K562 (cell line): ENCODE measurements around the gene KAZALD1. TPM values are rescaled to one million over a fixed set of nuclear protein-coding genes. Genes with fewer than 3 reads are reported as not detected.

ENCODE experiments used
- DPF2 ChIP-seq: fragments of 450-650 bp; IDR thresholded peaks from 2 replicates; pipeline ENCODE4 v1.6.1; 2016
- ETV5 ChIP-seq: sonication (generic); formaldehyde crosslinking; IDR thresholded peaks from 2 replicates; pipeline ENCODE4 v1.4.0; 2020; ENCODE audit warnings: low read depth, mild to moderate bottlenecking, missing genetic modification reagents
- EZH2 ChIP-seq: IDR thresholded peaks from 2 replicates; pipeline ENCODE4 v1.6.1; 2012; ENCODE audit warnings: low read depth, mild to moderate bottlenecking, inconsistent platforms, low read length, borderline replicate concordance
- GABPA ChIP-seq: fragments of 200-800 bp; sonication (Bioruptor generic); conservative IDR thresholded peaks from 2 replicates; pipeline ENCODE4 v1.6.1; 2016; ENCODE audit warnings: low read depth, missing genetic modification characterization, missing compliant biosample characterization
- KLF13 ChIP-seq: fragments of 450-650 bp; IDR thresholded peaks from 2 replicates; pipeline ENCODE4 v1.6.1; 2016; ENCODE audit warnings: missing genetic modification characterization, low read depth, mild to moderate bottlenecking, missing compliant biosample characterization, moderate library complexity, borderline replicate concordance
- ZBTB7A ChIP-seq: IDR thresholded peaks from 2 replicates; pipeline ENCODE4 v1.6.1; 2011; ENCODE audit warnings: low read depth, mild to moderate bottlenecking, low read length, moderate library complexity, borderline replicate concordance; ENCODE audit not compliant: control insufficient read depth
- polyA plus RNA-seq, 8 experiments: library from polyadenylated mRNA; depleted of rRNA in 4 of 8; stranded (reverse) in 5 of 8; unstranded in 3 of 8; fragments of >200 nt; fragmentation: Nextera tagmentation in 2 of 8; fragmentation: Illumina TruSeq in 1 of 8; extraction: Ambion mirVana in 2 of 8; extraction: Trizol in 1 of 8; gene quantifications; 2 replicates each; pipeline versions ENCODE4 v1.2.1 to v1.2.3, GENCODE V29; 2011 to 2014; ENCODE audit warnings: inconsistent platforms in 1 of 8, missing spikeins in 1 of 8
- total RNA-seq, 7 experiments: library from RNA; depleted of rRNA in 6 of 7; stranded (reverse); fragments of >200 nt in 6 of 7; fragmentation: Illumina TruSeq in 2 of 7; extraction: Trizol in 2 of 7; gene quantifications; 2 replicates each; pipeline versions ENCODE4 v1.2.1 to v1.2.3, GENCODE V29; 2011 to 2021; ENCODE audit warnings: low replicate concordance in 1 of 7
- TF ChIP-seq, protein P1 (sequence below): sonication (generic); formaldehyde crosslinking; IDR thresholded peaks from 2 replicates; pipeline ENCODE4 v1.8.0; 2022; ENCODE audit warnings: mild to moderate bottlenecking, missing genetic modification reagents, borderline replicate concordance
- TF ChIP-seq, protein P2 (sequence below): sonication (generic); formaldehyde crosslinking; IDR thresholded peaks from 2 replicates; pipeline ENCODE4 v1.8.0; 2022; ENCODE audit warnings: missing genetic modification reagents, mild to moderate bottlenecking, moderate library complexity, borderline replicate concordance
- TF ChIP-seq, protein P3 (sequence below), 2 experiments: fragments of 450-650 bp; formaldehyde crosslinking in 1 of 2; IDR thresholded peaks; 2 replicates each; pipeline versions ENCODE4 v1.4.0 to v1.6.1; 2014 to 2020; ENCODE audit warnings: mild to moderate bottlenecking in 2 of 2, borderline replicate concordance in 1 of 2, low read depth in 1 of 2
- TF ChIP-seq, protein P4 (sequence below): fragments of 250-450 bp; sonication (Bioruptor Pico); IDR thresholded peaks from 2 replicates; pipeline ENCODE4 v1.4.0; 2020; ENCODE audit warnings: mild to moderate bottlenecking, moderate library complexity

The KAZALD1 gene
- total and polyA plus RNA-seq, 9 of the 15 experiments (the other 6 are each of a cell fraction or from before 2014, with no cell fraction given): 0.15 to 10.0 (median 4.9) TPM

DNA sequence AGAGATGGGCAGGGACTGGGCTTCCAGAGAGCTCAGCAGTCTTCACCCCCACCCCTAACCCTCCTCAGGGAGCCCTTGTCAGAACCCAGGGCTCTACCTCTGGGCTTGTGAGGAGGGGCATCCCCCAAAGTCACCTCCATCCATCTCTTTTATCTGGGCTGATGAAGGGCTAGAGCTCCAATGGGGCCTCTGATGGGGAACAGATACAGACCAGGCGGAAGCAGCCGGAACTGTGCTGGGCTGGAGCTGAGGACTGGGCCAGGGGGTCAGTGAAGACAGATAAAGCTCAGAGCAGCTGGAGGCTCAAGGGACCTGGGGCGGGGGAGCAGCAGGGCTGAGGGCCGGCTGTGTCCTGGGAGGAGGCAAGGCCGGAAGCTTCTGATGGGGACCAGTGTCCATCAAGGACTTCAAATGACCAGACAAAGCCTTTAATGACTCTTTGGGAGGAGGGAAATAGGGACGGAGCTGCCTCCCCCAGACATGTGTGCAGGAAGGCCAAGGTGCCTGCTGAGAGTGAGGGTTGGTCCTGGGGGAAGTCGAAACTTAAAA, 10.2 kb downstream of the KAZALD1 start (continued):
- TF ChIP-seq, protein P1, sequence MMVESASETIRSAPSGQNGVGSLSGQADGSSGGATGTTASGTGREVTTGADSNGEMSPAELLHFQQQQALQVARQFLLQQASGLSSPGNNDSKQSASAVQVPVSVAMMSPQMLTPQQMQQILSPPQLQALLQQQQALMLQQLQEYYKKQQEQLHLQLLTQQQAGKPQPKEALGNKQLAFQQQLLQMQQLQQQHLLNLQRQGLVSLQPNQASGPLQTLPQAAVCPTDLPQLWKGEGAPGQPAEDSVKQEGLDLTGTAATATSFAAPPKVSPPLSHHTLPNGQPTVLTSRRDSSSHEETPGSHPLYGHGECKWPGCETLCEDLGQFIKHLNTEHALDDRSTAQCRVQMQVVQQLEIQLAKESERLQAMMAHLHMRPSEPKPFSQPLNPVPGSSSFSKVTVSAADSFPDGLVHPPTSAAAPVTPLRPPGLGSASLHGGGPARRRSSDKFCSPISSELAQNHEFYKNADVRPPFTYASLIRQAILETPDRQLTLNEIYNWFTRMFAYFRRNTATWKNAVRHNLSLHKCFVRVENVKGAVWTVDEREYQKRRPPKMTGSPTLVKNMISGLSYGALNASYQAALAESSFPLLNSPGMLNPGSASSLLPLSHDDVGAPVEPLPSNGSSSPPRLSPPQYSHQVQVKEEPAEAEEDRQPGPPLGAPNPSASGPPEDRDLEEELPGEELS (CRISPR knock-in tag): no peak
- TF ChIP-seq KLF13 (tag): no peak
- TF ChIP-seq, protein P2, sequence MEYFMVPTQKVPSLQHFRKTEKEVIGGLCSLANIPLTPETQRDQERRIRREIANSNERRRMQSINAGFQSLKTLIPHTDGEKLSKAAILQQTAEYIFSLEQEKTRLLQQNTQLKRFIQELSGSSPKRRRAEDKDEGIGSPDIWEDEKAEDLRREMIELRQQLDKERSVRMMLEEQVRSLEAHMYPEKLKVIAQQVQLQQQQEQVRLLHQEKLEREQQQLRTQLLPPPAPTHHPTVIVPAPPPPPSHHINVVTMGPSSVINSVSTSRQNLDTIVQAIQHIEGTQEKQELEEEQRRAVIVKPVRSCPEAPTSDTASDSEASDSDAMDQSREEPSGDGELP: peak; percentile 87; the same call in 1 of the 2 replicates
- no peak for TF ChIP-seq EZH2
- TF ChIP-seq DPF2: no peak
- TF ChIP-seq, protein P3, sequence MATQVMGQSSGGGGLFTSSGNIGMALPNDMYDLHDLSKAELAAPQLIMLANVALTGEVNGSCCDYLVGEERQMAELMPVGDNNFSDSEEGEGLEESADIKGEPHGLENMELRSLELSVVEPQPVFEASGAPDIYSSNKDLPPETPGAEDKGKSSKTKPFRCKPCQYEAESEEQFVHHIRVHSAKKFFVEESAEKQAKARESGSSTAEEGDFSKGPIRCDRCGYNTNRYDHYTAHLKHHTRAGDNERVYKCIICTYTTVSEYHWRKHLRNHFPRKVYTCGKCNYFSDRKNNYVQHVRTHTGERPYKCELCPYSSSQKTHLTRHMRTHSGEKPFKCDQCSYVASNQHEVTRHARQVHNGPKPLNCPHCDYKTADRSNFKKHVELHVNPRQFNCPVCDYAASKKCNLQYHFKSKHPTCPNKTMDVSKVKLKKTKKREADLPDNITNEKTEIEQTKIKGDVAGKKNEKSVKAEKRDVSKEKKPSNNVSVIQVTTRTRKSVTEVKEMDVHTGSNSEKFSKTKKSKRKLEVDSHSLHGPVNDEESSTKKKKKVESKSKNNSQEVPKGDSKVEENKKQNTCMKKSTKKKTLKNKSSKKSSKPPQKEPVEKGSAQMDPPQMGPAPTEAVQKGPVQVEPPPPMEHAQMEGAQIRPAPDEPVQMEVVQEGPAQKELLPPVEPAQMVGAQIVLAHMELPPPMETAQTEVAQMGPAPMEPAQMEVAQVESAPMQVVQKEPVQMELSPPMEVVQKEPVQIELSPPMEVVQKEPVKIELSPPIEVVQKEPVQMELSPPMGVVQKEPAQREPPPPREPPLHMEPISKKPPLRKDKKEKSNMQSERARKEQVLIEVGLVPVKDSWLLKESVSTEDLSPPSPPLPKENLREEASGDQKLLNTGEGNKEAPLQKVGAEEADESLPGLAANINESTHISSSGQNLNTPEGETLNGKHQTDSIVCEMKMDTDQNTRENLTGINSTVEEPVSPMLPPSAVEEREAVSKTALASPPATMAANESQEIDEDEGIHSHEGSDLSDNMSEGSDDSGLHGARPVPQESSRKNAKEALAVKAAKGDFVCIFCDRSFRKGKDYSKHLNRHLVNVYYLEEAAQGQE (IDR thresholded peaks at IDR 0.05; ENCODE audit: borderline replicate concordance): peak; percentile 33
- TF ChIP-seq, protein P3 (CRISPR knock-in tag; IDR thresholded peaks at IDR 0.05; ENCODE audit: low read depth): no peak
- TF ChIP-seq GABPA (tag): peak; percentile 69
- TF ChIP-seq, protein P4, sequence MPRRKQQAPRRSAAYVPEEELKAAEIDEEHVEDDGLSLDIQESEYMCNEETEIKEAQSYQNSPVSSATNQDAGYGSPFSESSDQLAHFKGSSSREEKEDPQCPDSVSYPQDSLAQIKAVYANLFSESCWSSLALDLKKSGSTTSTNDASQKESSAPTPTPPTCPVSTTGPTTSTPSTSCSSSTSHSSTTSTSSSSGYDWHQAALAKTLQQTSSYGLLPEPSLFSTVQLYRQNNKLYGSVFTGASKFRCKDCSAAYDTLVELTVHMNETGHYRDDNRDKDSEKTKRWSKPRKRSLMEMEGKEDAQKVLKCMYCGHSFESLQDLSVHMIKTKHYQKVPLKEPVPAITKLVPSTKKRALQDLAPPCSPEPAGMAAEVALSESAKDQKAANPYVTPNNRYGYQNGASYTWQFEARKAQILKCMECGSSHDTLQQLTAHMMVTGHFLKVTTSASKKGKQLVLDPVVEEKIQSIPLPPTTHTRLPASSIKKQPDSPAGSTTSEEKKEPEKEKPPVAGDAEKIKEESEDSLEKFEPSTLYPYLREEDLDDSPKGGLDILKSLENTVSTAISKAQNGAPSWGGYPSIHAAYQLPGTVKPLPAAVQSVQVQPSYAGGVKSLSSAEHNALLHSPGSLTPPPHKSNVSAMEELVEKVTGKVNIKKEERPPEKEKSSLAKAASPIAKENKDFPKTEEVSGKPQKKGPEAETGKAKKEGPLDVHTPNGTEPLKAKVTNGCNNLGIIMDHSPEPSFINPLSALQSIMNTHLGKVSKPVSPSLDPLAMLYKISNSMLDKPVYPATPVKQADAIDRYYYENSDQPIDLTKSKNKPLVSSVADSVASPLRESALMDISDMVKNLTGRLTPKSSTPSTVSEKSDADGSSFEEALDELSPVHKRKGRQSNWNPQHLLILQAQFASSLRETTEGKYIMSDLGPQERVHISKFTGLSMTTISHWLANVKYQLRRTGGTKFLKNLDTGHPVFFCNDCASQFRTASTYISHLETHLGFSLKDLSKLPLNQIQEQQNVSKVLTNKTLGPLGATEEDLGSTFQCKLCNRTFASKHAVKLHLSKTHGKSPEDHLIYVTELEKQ (CRISPR knock-in tag): no peak
- TF ChIP-seq ZBTB7A: no peak; the same call in 1 of the 2 replicates
- TF ChIP-seq ETV5 (CRISPR knock-in tag): peak; percentile 21; the same call in 1 of the 2 replicates
